IMR-90 (cell line): ENCODE data around the gene WWC1. TPM values are rescaled to one million over a fixed set of nuclear protein-coding genes. Genes with fewer than 3 reads are reported as not detected.

Experiments used
- ATAC-seq: fragments of 200-7000 bp; cut with Tn5 transposase; 2 replicates; pipeline ENCODE4 v1.9.1; 2020; ENCODE audit warnings: low read depth, mild to moderate bottlenecking, moderate library complexity
- BruUV-seq: library from RNA; stranded (reverse); fragments of 400-500 nt; replicated peaks from 2 replicates; lab custom pipeline; 2021; lab: Mats Ljungman, UMichigan
- CTCF ChIA-PET: fragments of 300-600 bp; formaldehyde crosslinking; extraction: SDS; loops from one replicate; lab custom pipeline; 2021; ENCODE audit warnings: antibody characterized with exemption; lab: Yijun Ruan, JAX
- POLR2A ChIA-PET: fragments of 300-600 bp; sonication (Branson Sonifier 250); formaldehyde crosslinking; loops from one replicate; lab custom pipeline; 2022; ENCODE audit warnings: antibody characterized with exemption; ENCODE audit not compliant: unreplicated experiment; lab: Charles Lee
- DNase-seq: peaks from one replicate; pipeline ENCODE4 v3.0.0; 2013
- H2AFZ ChIP-seq: replicated peaks from 2 replicates; pipeline ENCODE3; 2013; ENCODE audit warnings: low read length, mild to moderate bottlenecking; ENCODE audit not compliant: poor library complexity
- H2AK5ac ChIP-seq: 2 replicates; pipeline ENCODE4 v1.6.1; 2013; ENCODE audit warnings: low read depth, low read length, inconsistent platforms
- H2AK9ac ChIP-seq: replicated peaks from 2 replicates; pipeline ENCODE3; 2013; ENCODE audit warnings: mild to moderate bottlenecking, low read depth, low read length, moderate library complexity; ENCODE audit not compliant: poor library complexity
- H2BK120ac ChIP-seq: 2 replicates; pipeline ENCODE4 v1.6.1; 2013; ENCODE audit warnings: low read depth, low read length, inconsistent platforms
- H2BK15ac ChIP-seq: 3 replicates; pipeline ENCODE4 v1.6.1; 2013; ENCODE audit warnings: low read depth, low read length, inconsistent platforms
- H2BK20ac ChIP-seq: 2 replicates; pipeline ENCODE4 v1.6.1; 2013; ENCODE audit warnings: low read depth, mild to moderate bottlenecking, inconsistent platforms, low read length, moderate library complexity
- H2BK5ac ChIP-seq: 2 replicates; pipeline ENCODE4 v1.6.1; 2013; ENCODE audit warnings: mild to moderate bottlenecking, low read depth, low read length, inconsistent platforms; ENCODE audit not compliant: poor library complexity, severe bottlenecking
- H3K14ac ChIP-seq: replicated peaks from 2 replicates; pipeline ENCODE4 v1.6.1; 2013; ENCODE audit warnings: low read depth, low read length, inconsistent platforms
- H3K18ac ChIP-seq: 2 replicates; pipeline ENCODE4 v1.6.1; 2013; ENCODE audit warnings: low read depth, low read length, control low read depth
- H3K23ac ChIP-seq: 2 replicates; pipeline ENCODE4 v1.6.1; 2013; ENCODE audit warnings: low read depth, low read length, inconsistent platforms
- H3K27ac ChIP-seq: 2 replicates; pipeline ENCODE4 v1.5.1; 2013; ENCODE audit warnings: mild to moderate bottlenecking, control low read depth, low read length; ENCODE audit not compliant: insufficient read depth
- H3K27me3 ChIP-seq: 2 replicates; pipeline ENCODE4 v1.6.1; 2013; ENCODE audit warnings: low read length; ENCODE audit not compliant: control insufficient read depth, insufficient read depth
- H3K36me3 ChIP-seq: 2 replicates; pipeline ENCODE4 v1.6.1; 2013; ENCODE audit warnings: low read length, mixed read lengths; ENCODE audit not compliant: control insufficient read depth, insufficient read depth
- H3K4ac ChIP-seq: 2 replicates; pipeline ENCODE4 v1.6.1; 2013; ENCODE audit warnings: low read depth, low read length, inconsistent platforms
- H3K4me1 ChIP-seq: 2 replicates; pipeline ENCODE4 v1.6.1; 2013; ENCODE audit warnings: low read length, mixed read lengths; ENCODE audit not compliant: control insufficient read depth, insufficient read depth
- H3K4me2 ChIP-seq: 2 replicates; pipeline ENCODE4 v1.6.1; 2013; ENCODE audit warnings: low read depth, mild to moderate bottlenecking, control low read depth, low read length, moderate library complexity
- H3K4me3 ChIP-seq: 2 replicates; pipeline ENCODE4 v1.5.1; 2013; ENCODE audit warnings: low read depth, mild to moderate bottlenecking, control low read depth, low read length, moderate library complexity; ENCODE audit not compliant: insufficient read depth
- H3K56ac ChIP-seq: 2 replicates; pipeline ENCODE4 v1.6.1; 2013; ENCODE audit warnings: low read length, inconsistent platforms; ENCODE audit not compliant: insufficient read depth; ENCODE audit errors: extremely low read depth
- H3K79me1 ChIP-seq, 2 experiments: 2 replicates each; pipeline ENCODE4 v1.6.1; 2013; ENCODE audit warnings: low read length in 2 of 2, inconsistent platforms in 1 of 2, low read depth in 1 of 2
- H3K9ac ChIP-seq: 2 replicates; pipeline ENCODE4 v1.6.1; 2013; ENCODE audit warnings: low read depth, low read length, control low read depth
- H3K9me1 ChIP-seq: 2 replicates; pipeline ENCODE4 v1.6.1; 2013; ENCODE audit warnings: low read length, inconsistent platforms; ENCODE audit not compliant: insufficient read depth
- H3K9me3 ChIP-seq: 2 replicates; pipeline ENCODE4 v1.6.1; 2013; ENCODE audit warnings: low read length; ENCODE audit not compliant: control insufficient read depth, insufficient read depth
- H4K20me1 ChIP-seq: 2 replicates; pipeline ENCODE4 v1.6.1; 2013; ENCODE audit warnings: low read length, inconsistent platforms; ENCODE audit not compliant: insufficient read depth
- H4K5ac ChIP-seq: 2 replicates; pipeline ENCODE4 v1.6.1; 2013; ENCODE audit warnings: mild to moderate bottlenecking, low read depth, low read length, control low read depth
- H4K8ac ChIP-seq, 2 experiments: 2 replicates each; pipeline ENCODE4 v1.6.1; 2013; ENCODE audit warnings: low read depth in 2 of 2, low read length in 2 of 2, control low read depth in 1 of 2, inconsistent platforms in 1 of 2
- H4K91ac ChIP-seq: 2 replicates; pipeline ENCODE4 v1.6.1; 2013; ENCODE audit warnings: low read depth, low read length, inconsistent platforms; ENCODE audit not compliant: insufficient read depth
- FOS ChIP-seq: fragments of 150-350 bp; IDR thresholded peaks from 2 replicates; pipeline ENCODE4 v1.6.1; 2016; ENCODE audit warnings: low read depth, low read length
- NFE2L2 ChIP-seq: fragments of 150-350 bp; IDR thresholded peaks from 2 replicates; pipeline ENCODE4 v1.6.1; 2016; ENCODE audit warnings: low read depth, mild to moderate bottlenecking, low read length
- RAD21 ChIP-seq: IDR thresholded peaks from 2 replicates; pipeline ENCODE4 v1.6.1; 2012; ENCODE audit warnings: low read length, improper control_type of control experiment
- RCOR1 ChIP-seq: IDR thresholded peaks from 2 replicates; pipeline ENCODE4 v1.6.1; 2012; ENCODE audit warnings: mild to moderate bottlenecking, low read length, improper control_type of control experiment; ENCODE audit not compliant: insufficient replicate concordance
- WGBS, 2 experiments: methylation state at CpG; one replicate each; pipeline versions ENCODE4 v1.1.5 to v1.1.7; 2013; ENCODE audit warnings: missing lambda C conversion rate in 2 of 2; ENCODE audit not compliant: insufficient read length in 1 of 2; ENCODE audit errors: extremely low coverage in 2 of 2; 5-methylcytosine and 5-hydroxymethylcytosine counted together
- dilution Hi-C: fragments of 300-500 bp; cut with HindIII; formaldehyde crosslinking; loops from one replicate; pipeline ENCODE4 v1.14.3; 2018; ENCODE audit warnings: low sequenced_read_pairs; ENCODE audit not compliant: unreplicated experiment
- in situ Hi-C: fragments of 300-500 bp; cut with MboI; formaldehyde crosslinking; loops from 3 replicates; pipeline ENCODE4 v1.14.3; 2019; ENCODE audit warnings: low sequenced_read_pairs, inconsistent platforms, mixed read lengths
- intact Hi-C: fragments of 100-400 bp; cut with micrococcal nuclease; formaldehyde crosslinking; loops from 2 replicates; pipeline ENCODE4 v1.10.0; 2022
- polyA plus RNA-seq, 3 experiments: library from polyadenylated mRNA; depleted of rRNA; stranded (reverse); fragments of >200 nt; gene quantifications; 2 replicates each; pipeline ENCODE4 v1.2.3, GENCODE V29; 2012; ENCODE audit warnings: low replicate concordance in 1 of 3
- total RNA-seq: library from RNA; depleted of rRNA; stranded (reverse); fragments of >200 nt; gene quantifications from 2 replicates; pipeline ENCODE4 v1.2.3, GENCODE V29; 2012

WWC1 gene
- total and polyA plus RNA-seq, 2 of the 4 experiments (the other 2 are of a cell fraction), result 9.1 to 10.3 TPM

GRCh38 chr5:168404365-168404764 lies 112.9 kb downstream of the WWC1 start:
- no peak overlapping the region for H4K91ac ChIP-seq
- in situ Hi-C loops, result no loop called here

More at GRCh38 chr5:168404365-168404764, 112.9 kb downstream of the WWC1 start:
- Histone ChIP-seq H2BK5ac (no peak overlapping the region), H2AFZ (peak overlapping the region; percentile 0), H3K4me3 (no peak overlapping the region), H3K79me1 (no peaks in the 10 kb centered on the region), H2BK20ac (no peak overlapping the region), H4K8ac (peak overlapping the region in 1 of 2 experiments; percentile 25; a peak in 1 of 4 replicates), H3K27ac (no peak overlapping the region), H3K18ac (no peak overlapping the region), H3K4ac (peak overlapping the region; percentile 21; the same call in 1 of the 2 replicates), H2BK15ac (no peak overlapping the region; the same call in 2 of the 3 replicates), H3K56ac (no peak overlapping the region), H2BK120ac (peak overlapping the region; percentile 2; the same call in 1 of the 2 replicates), H2AK9ac (no peak overlapping the region), H3K4me1 (peaks cover 12% of the 10 kb centered on the region), H3K14ac (no peak overlapping the region), H3K23ac (no peak overlapping the region), H2AK5ac (no peak overlapping the region), H4K5ac (no peak overlapping the region), H3K36me3 (peaks cover 3% of the 10 kb centered on the region), H3K9me3 (no peaks in the 10 kb centered on the region), H3K9ac (no peak overlapping the region), H3K4me2 (no peak overlapping the region; the same call in 1 of the 2 replicates), H3K27me3 (no peaks in the 10 kb centered on the region), H4K20me1 (peaks cover 3% of the 10 kb centered on the region; the same call in 1 of the 2 replicates), H3K9me1 (peaks cover 8% of the 10 kb centered on the region; the same call in 1 of the 2 replicates)
- POLR2A ChIA-PET, result no interaction called here
- TF ChIP-seq RAD21 (peak; percentile 14; the same call in 1 of the 2 replicates), NFE2L2 (no peak), RCOR1 (no peak), FOS (no peak)
- ATAC-seq (peak; percentile 88), DNase-seq (peak; percentile 92)
- 30% methylated on average over 3 of the region's 12 CpGs; no CpG with 5 or more reads in 1 of the 2 experiments for WGBS, 2 experiments
- dilution Hi-C loops (no loop called here), intact Hi-C loops (no loop called here)
- CTCF ChIA-PET, result interaction anchor here (0.6 kb wide), 1 partner anchor 14 kb away, joined by 6 read pairs; no protein-coding TSS in a partner anchor
- BruUV-seq, result no TSS peak
